NCI-H345 (cell line): ENCODE results near the gene PNKP.

Experiments
- DNase-seq: peaks from one replicate; lab custom pipeline; 2025; lab: John Stamatoyannopoulos, UW

Gene PNKP

DNA sequence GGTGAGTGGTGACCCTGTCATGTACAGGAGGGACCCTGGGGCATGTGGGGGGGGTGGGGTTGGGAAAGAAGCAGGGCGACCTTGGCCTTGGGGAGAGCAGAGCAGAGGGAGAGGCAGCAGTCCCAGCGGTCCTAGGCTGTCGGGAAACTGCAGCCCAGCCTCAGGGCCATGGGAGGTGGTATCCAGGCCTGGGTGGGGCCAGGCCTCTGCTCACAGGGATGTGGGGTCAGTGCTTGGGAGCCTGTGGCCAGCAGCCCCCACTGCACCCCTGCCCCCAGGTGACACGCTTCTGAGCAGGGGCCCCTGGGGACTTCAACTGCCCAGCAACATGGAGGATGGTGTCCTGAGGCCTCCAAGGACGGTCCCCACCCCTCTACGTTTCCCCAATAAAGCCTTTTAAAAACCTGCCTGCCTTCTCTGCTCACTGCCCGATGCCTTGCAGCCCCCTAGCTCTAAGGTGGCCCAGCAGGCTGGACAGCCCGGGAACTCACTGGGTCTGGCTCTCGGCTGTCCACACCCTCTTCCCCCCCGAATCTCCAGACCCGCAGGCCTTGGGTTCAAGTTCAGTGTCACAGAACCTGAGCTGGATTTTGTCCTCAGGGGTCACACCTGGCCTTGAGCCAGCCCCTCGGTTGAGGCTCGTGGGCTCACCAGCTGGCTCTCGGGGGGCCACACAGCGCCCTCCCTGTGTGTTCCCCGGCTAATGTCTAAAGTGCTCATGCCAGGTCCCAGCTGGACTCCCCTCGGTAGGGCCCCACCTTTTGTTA lies 6.9 kb downstream of the PNKP start:
- DNase-seq: no peak

DNA sequence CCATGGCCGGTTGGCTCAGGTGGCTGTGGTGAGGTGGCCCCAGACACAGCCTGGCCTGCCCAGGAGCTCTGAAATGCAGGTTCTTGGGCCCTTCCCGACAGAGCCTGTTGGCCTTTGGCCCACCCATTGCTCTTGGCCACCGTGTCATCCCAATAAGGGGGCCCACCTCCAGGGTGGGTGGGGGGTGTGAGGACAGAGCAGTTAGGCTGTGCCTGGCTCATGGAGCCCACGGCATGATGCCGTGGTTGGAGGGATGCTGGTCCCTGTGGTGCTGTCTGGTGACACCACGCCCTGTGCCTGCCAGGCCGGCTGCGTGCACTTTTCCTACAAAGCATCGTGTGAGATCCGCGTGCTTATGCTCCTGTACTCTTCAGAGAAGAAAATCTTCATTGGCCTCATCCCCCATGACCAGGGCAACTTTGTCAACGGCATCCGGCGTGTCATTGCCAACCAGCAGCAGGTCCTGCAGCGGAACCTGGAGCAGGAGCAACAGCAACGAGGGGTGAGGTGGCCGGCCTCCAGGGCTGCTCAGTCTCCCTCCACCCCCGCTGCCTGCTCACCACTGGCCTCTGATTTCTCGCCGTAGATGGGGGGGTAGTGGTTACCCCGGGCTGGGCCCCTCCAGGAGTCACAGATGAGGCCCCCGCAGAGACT lies 7.6 kb downstream of the PNKP start:
- DNase-seq: no peak

DNA sequence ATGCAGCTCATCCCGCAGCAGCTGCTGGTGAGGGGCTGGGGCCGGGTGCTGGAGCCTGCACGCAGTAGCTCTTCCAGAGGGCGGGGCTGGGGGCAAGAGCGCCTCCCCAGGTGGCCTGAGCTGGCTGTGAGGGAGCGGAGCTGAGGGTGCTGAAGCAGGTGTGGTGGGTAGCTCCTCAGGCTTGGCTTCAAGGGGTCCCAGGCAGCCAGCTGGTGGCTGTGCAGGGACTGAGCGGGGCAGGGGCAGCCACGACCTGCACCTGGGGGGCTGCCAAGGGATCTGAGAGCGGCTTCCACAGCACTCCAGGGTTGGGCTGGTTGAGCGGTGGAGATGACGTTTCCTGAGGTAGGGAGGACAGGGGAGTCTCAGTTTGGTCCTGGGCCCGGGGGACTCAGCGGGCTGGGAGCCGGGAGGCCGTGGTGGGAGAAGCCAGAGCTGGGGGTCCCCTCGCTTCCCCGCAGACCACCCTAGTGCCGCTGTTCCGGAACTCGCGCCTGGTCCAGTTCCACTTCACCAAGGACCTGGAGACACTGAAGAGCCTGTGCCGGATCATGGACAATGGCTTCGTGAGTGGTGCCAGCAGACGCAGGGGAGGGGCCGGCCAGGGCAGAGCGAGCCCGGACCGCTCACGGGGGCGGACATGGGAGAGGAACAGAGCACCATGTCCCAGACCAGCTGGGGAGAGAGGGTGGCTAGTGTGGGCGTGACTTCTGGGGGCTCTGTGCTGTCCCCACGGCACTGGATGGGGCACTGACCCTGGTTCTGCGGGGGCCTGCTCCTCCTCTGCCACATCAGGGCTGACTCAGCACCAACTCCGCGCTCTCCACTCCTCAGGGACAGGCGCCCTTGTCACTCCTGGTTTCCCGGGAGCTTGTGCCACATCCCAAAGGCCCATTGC lies 9.0 kb downstream of the PNKP start:
- no peak for DNase-seq

DNA sequence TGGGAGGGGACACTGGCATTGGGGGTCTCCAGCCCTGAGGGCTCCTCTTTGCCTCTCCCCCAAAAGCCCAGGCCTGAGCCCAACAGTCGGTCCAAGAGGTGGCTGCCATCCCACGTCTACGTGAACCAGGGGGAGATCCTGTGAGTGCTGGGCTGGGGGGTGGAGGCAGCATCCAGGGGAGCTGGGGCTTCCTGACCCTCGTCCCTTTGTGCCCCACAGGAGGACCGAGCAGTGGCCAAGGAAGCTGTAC lies 9.6 kb downstream of the PNKP start:
- DNase-seq: no peak

DNA sequence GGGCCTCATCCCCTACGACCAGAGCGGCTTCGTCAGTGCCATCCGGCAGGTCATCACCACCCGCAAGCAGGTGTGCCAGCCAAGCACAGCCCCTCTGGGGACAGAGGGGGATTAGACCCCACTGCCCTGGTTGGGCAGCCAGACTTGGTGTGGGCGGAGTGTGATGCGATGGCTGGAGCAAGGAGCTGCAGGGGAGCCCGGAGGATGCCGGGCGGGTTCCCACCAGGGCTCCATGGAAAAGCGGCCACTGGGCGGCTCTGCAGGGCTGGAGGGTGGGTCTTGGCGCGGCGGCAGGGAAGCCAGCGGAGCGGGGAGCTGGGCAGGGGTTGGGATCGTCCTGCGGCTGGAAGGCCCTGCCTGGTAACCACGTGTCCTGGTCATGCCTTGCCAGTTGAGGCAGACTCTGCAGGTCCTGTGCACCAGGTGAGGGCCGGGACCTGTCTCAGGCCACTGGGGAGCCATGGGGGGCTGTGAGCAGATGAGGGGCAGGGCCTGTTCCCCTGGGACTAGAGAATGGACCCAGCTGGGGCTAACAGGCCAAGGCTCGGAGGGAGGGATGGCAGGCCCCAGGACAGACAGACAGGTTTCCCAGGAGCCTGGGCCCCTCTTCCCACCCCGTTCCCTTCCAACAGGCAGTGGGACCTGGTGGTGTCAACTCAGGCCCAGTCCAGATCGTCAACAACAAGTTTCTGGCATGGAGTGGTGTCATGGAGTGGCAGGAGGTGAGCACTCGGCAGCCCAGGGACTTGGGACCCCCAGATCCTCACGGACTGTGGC lies 10.1 kb downstream of the PNKP start:
- DNase-seq: no peak

DNA sequence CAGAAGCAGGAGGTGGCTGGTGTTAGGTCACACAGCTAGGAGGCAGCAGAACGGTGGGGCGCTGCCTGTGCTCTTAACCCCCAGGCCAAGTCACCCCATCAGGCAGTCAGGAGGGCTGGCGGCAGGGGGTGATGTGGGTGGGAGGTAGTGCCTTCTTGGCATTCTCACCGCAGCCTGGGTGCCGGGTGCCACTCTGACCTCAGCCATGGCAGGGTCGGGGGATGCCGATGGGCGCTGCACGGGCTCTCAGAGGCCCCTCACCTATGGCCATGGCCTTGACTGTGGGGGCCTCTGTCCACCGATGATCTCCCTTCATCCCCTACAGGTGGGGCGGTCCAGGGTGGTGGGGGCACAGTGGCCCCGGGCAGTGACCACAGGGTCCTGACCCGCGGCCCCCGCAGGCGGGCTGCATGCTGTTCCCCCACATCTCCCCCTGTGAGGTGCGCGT lies 10.8 kb downstream of the PNKP start:
- DNase-seq: no peak

DNA sequence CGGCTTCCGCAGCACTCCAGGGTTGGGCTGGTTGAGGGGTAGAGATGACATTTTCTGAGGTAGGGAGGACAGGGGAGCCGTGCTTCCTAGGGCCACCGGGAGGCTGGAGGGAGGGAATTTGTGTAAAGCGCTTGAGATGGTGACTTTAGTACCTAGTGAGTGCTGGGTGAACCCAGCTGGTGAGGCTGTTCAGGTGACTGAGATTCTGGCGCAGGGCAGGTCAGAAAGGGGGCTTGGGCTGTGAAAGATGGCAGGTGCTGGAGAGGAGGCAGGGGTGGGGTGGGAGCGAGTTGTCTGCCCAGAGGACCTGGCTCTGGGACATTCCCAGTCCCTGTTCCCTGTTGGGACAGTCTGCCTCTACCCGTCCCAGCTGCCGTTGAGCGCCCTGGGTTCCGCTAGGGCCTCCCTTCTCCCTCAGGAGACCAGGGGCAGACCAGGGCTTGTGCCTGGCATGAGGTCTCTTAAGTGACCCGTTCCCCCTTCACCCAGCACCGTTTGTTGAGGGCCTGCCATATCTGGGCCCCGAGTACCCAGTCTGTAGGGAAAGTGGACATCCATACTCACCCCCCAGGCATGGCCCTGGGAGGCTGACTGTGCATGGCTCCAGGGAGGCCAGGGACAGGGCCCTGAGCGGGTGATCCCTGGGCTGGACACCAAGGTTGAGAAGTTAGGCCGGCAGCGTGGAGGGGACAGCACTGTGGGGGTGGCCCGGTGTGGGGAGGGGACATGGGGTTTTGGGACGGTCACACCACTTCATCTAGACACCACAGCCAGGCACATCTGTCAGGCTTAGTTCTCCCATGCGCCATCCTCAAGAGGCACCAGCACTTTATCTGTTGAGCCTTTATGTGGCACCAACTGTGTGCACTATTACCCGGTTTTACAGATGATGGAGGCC lies 11.5 kb downstream of the PNKP start:
- no peak for DNase-seq

DNA sequence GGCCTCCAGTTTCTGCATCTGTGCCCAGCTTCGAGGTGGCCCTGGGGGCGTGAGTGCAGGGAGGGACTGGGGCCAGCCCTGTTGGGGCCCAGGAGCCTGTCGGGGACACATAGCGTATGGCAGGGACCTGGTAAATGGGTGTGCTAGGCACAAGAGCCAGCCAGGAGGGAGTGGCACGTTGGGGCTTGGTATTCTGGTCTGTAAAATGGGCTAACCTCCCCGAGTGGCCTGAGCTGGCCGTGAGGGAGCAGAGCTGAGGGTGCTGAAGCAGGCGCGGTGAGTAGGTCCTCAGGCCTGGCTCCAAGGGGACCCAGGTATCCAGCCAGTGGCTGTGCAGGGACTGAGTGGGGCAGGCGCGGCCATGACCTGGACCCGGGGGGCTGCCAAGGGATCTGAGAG lies 12.1 kb downstream of the PNKP start:
- no peak for DNase-seq

DNA sequence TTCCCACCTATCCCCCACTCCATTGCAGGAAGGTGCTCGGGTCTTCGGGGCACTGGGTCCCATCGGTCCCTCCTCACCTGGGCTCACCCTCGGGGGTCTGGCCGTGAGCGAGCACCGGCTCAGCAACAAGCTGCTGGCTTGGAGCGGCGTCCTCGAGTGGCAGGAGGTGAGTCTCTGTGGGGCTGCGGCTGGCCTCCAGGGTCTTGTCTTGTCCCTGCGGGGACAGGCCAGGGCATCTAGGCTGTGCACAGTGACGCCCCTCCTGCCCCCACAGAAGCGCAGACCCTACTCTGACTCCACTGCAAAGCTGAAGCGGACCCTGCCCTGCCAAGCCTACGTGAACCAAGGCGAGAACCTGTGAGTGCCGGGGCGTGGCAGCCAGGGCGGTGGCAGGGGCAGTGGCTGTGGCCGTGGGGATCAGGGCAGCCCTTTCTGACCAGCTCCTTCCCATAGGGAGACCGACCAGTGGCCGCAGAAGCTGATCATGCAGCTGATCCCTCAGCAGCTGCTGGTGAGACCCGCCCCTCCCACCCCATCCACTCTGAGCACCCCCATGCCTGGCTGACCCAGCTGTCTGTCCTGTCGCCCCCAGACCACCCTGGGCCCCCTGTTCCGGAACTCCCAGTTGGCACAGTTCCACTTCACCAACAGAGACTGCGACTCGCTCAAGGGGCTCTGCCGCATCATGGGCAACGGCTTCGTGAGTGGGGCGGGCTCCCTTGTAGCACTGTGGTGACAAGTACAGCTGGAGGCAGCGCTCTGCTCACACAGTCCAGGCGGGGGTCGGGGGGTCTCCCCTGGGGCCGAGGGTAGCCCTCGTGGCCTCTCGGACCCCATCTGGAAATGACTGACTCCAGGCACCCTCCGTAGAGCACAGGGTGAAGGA lies 12.8 kb downstream of the PNKP start:
- DNase-seq: no peak

DNA sequence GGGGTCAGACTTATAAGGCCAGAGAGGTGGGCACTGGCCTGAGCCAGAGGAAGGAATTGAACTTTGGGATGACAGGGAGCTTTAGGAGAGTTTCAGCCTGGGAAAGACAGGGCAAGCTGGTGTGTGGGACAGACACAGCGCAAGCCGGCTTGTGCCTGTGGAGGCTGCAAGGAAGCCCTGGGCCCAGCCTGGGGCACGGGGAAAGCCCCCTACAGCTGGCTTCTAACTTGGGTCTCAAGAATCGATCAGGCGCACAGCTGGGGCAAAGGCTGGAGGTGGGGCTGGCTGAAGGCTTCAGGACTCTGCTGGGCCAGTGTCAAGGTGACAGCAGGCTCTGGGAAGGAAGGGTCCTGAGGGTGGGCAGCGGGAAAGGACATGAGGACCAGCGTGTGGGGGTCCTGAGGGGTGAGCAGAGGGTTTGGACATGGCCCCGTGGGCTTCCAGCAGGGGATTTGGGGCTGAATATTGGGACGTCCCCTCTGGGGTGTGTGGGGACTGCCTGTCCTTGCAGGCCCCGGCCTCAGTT lies 13.5 kb downstream of the PNKP start:
- DNase-seq: no peak

DNA sequence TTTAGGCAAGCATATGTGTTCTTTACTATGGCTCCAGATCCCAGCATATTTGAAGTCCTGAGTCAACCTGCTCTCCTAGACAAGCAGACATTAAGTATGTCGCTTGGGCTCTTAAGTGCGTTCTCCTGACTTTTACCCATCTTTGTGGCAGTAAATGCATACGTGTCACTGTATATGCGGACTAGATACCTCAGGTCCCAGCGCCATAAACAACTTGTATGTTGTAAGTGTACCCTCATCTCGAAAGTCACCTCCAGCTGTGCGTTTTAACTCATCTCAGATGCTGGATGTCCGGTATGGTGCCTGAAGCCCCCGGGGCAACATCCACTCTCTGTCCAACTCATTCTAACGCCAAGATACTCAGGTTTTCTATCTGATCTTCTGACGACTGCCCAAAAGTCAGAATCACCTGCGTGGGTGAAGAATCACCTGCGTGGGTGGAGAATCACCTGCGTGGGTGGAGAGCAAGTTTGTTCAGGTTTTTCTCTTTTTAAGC lies 14.7 kb downstream of the PNKP start:
- DNase-seq: no peak

DNA sequence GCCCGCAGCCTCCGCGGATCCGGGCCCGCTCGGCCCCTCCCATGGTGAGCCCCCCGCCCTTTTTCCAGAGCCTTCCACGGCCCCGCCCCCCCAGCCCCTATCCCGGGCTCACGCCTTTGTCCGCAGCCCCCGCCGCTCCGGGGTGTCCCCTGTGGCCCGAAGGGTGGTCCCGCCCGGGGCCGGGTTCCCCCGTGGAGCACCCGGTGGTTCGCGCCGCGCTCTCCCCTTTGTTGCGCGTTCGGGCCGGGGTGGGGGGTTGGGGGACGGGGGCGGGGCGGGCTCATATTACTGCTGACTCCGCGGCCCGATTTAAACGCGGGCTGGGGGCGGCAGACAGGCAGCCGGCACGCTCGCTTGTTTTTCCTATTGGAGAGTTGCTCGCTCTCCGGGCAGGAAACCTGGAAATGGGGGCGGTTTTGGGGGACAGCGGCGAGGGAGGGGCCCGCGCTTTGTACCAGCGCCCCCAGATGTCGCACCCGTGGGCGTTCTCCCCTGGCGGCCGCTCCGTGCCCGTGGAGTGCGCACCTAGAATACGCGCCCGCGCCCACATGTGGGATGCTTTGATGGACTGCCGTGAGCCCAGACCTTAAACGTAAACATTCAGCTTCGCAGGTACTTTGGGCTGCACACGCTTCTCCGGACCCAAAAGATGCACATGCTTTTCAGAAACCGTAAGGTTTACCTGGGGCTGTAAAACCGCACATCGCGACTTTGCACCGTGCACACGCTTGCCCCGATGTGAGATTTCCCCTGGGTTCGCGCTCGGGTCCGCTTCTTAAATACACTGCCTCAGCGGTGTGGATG lies 15.7 kb downstream of the PNKP start:
- peak; percentile 49 for DNase-seq

DNA sequence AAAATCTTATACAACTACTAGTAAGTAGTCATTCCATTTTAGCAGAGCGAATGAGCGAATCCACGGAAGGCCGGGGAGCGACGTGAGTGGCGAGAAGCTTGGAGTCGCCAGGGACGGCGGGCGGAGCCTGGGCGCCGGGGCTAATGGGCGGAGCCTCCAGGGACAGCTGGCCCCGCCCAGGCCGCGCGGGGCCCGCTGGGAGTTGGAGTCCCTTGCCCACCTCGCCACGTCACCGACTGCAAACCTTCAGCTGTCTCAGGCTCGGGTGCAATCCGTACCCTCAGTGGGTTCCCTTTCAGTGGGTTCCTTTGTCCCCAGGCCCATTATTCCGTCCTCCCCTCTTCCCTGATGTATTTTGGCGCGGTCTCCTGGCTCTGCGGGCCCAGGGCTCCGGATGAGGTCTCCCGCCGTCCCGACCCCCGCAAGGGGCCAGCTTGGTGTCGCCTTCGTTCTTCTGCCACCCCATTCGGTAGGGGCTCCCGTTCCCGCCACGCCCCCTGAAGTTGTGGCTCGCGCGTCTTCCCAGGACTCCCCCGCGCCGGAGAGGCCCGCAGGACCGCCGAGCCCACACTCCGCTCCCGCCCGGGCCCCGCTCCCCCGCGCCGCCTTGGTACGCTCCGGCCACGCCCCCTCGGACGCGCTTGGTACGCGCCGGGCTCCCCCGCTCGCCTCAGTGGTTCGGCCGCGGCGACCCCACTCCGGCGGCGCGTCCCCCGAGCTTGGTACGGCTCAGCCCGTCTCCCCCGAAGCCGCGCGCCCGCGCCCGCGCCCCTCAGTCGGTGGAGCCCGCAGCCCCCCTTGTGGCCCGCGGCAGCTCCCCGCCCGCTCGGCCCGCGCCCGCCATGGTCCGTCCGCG lies 16.7 kb downstream of the PNKP start, which contains the start of gene PTOV1:
Gene PTOV1 (plus strand): TSS at position 673 of the 856 bp plus-strand sequence.
- peak; percentile 86 for DNase-seq

DNA sequence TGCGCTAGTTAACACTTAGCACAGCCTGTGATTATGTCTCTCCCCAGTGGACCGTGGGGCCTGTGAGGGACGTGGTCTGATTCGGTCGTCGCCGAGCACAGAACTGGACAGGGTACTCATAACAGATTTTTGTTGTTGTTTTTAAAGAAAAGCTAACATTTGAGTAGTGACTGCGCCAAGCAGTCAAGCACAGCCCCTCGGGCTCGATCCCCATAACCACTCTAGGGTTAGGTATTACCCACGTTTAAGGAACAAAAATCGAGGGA lies 17.2 kb downstream of the PNKP start:
- DNase-seq: no peak

DNA sequence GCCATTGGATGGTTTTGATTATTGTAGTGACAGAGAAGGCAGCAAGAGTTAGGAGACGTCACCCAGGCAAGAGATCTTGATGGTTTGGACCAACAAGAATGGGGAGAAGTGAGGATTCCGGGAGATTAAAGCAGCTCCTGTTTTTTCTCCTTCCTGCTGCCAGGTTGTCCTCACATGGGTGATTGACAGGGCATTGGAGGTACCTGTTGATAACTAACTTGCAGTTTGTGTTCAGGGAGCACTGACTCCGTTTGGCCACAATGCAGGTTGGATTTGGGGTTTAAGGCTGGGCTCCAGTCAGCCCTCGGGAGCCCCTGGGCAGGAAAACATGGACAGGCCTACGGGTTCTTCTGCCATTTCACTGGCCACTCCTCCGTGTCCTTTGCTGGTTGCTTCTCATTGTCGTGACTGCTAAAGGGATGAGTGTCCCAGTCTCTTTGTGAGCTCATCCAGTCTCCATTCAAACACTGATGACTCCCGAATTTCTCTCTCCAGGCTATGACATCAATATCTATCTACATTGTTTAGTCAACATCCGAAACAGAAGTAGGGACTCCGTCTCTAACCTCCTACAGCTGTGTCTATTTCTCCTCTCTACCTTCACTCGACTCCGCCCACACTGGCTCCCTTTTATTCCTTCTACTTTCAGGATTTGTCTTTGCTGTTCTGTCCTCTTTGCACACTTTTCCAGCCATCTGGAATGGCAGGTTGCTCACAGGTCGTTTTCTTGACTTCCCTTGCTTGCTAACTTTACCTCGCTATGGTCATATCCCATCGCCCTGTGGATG lies 17.7 kb downstream of the PNKP start:
- DNase-seq: no peak

DNA sequence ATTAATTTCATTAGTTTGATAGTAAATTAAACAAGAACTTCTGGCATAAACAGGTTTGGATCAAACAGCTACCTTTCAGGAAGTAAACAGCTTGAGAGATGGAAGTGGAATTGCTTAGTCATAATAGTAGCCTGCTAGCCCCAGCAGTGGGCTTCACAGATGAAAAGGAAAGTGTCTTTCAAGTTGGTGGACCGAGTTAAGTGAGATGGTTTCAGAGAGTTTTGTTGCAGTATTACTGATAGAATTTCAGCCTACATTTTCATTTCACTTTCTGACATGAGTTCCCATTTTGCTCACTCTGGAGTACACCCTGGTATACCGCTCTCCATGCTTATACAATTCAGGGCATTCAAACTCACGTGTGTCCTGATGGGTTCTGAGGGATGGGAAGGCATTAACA lies 18.4 kb downstream of the PNKP start:
- no peak for DNase-seq
